ENCODE measurements around the gene LSS. TPM values are rescaled to one million over a fixed set of nuclear protein-coding genes. Genes with fewer than 3 reads are reported as not detected.

Gene LSS
- total and polyA plus RNA-seq, 2 of the 8 experiments (the other 6 are each of a cell fraction or from before 2014, with no cell fraction given) = 96.1 to 123 TPM

- DNase-seq (ENCODE audit: low read depth in 1 of 2, low spot score in 2 of 2) (no peak), FAIRE-seq (no peak)
- H3K56ac ChIP-seq (replicated peaks; ENCODE audit: insufficient read length, low read depth, low read length) = no peak overlapping the region
- H2BK20ac ChIP-seq (ENCODE audit: low read length) = no peak overlapping the region
- peaks cover 7 to 32% of the 10 kb centered on the region in 2 experiments for H4K20me1 ChIP-seq (replicated peaks in 1 of 2; ENCODE audit: control insufficient read depth in 1 of 2, insufficient read depth in 2 of 2, low read length in 2 of 2)
- H3K4me1 ChIP-seq (replicated peaks in 1 of 4; ENCODE audit: control insufficient read depth in 3 of 4, insufficient read depth in 4 of 4, low read length in 3 of 4) = no peaks in the 10 kb centered on the region
- no peak overlapping the region for H2AFZ ChIP-seq (ENCODE audit: low read length)
- no peak overlapping the region for H4K91ac ChIP-seq (replicated peaks; ENCODE audit: insufficient read length, low read length)
- H2BK120ac ChIP-seq (replicated peaks; ENCODE audit: low read depth, low read length) = no peak overlapping the region
- no peak overlapping the region for H2AK5ac ChIP-seq (ENCODE audit: low read depth, low read length)
- H2BK5ac ChIP-seq (ENCODE audit: low read depth, low read length) = no peak overlapping the region; the same call in 1 of the 2 replicates
- H3K27ac ChIP-seq (ENCODE audit: low read depth, low read length) = no peak overlapping the region
- peaks cover 0 to 2% of the 10 kb centered on the region in 2 experiments; a peak in 1 of 4 replicates for H3K79me2 ChIP-seq (ENCODE audit: control insufficient read depth in 1 of 2, insufficient read depth in 2 of 2, low read length in 2 of 2)
- no peak overlapping the region for H3K4me2 ChIP-seq (ENCODE audit: insufficient read depth in 1 of 2, low read depth in 2 of 2, low read length in 2 of 2)
- H3K14ac ChIP-seq (ENCODE audit: insufficient read length) = no peak overlapping the region
- no peak overlapping the region for H3K23ac ChIP-seq (ENCODE audit: insufficient read length)
- no peak overlapping the region for H4K5ac ChIP-seq (ENCODE audit: insufficient read length, low read depth, low read length)
- H3K9ac ChIP-seq (replicated peaks in 1 of 4; ENCODE audit: extremely low read depth in 1 of 4, low read depth in 3 of 4, low read length in 3 of 4) = no peak overlapping the region
- H4K8ac ChIP-seq (ENCODE audit: extremely low read depth, insufficient read depth, low read length) = no peak overlapping the region
- no peak overlapping the region for H3K4ac ChIP-seq (replicated peaks; ENCODE audit: insufficient read length, low read depth, low read length)
- ChIA-PET CTCF (ENCODE audit: partially characterized antibody) (interaction anchor here (1.9 kb wide), 1 partner anchor 60 kb away, joined by 7 read pairs; no protein-coding TSS in a partner anchor), POLR2A (ENCODE audit: partially characterized antibody) (no interaction called here)
- H3K27me3 ChIP-seq (replicated peaks in 1 of 4; ENCODE audit: control insufficient read depth in 3 of 4, extremely low read depth in 1 of 4, insufficient read depth in 3 of 4, low read length in 3 of 4) = no peaks in the 10 kb centered on the region
- peaks cover 9% of the 10 kb centered on the region; the same call in 1 of the 2 replicates for H3K79me1 ChIP-seq (ENCODE audit: low read depth, low read length)
- H3K18ac ChIP-seq (ENCODE audit: extremely low read depth, low read length) = no peak overlapping the region
- WGBS, 2 experiments (ENCODE audit: extremely low coverage in 1 of 2, insufficient coverage in 1 of 2, insufficient read length in 1 of 2, insufficient replicate concordance in 2 of 2, low coverage in 1 of 2, low lambda C conversion rate in 2 of 2, missing lambda C conversion rate in 1 of 2) = 89% methylated on average over 17 of the region's 18 CpGs; no CpG with 5 or more reads in 1 of the 2 experiments
- H3K36me3 ChIP-seq (ENCODE audit: control insufficient read depth in 2 of 4, insufficient read depth in 4 of 4, low read length in 3 of 4) = peaks cover 0 to 17% (median 8%) of the 10 kb centered on the region in 4 experiments
- H2BK12ac ChIP-seq (ENCODE audit: low read depth, low read length) = no peak overlapping the region
- no peak overlapping the region for H3K4me3 ChIP-seq (ENCODE audit: extremely low read depth in 1 of 4, insufficient read depth in 2 of 4, low read depth in 3 of 4, low read length in 4 of 4)
- H2BK15ac ChIP-seq (ENCODE audit: low read length) = no peak overlapping the region
- no peaks in the 10 kb centered on the region for H3K23me2 ChIP-seq (ENCODE audit: low read depth, low read length)
- H3K9me3 ChIP-seq (ENCODE audit: insufficient read depth in 2 of 2, low read depth in 1 of 2, low read length in 1 of 2) = no peaks in the 10 kb centered on the region
- TF ChIP-seq EGR1 (IDR thresholded peaks at IDR 0.05; ENCODE audit: borderline replicate concordance, low read depth, low read length) (no peak), POLR2AphosphoS5 (IDR thresholded peaks at IDR 0.05; ENCODE audit: low read depth, low read length) (no peak), SIX5 (IDR thresholded peaks at IDR 0.05; ENCODE audit: low read depth, low read length) (no peak)
These were observed 15.7 kb downstream of the LSS start for GRCh38 chr21:46212721-46213484.

Data from H1 (cell line).